Liver (tissue), 9 donors: ENCODE measurements around the gene DRAP1. TPM values are rescaled to one million over a fixed set of nuclear protein-coding genes. Genes with fewer than 3 reads are reported as not detected.

Source experiments
- DNase-seq: peaks from one replicate; pipeline ENCODE4 v3.0.0-alpha.2; 2017; ENCODE audit warnings: low spot score
- H3K27ac ChIP-seq, 2 donors: one replicate each; pipeline ENCODE4 v1.7.0; 2013; ENCODE audit warnings: inconsistent platforms in 2 of 2, low read length in 2 of 2, control low read depth in 1 of 2, low read depth in 1 of 2, mild to moderate bottlenecking in 1 of 2
- H3K27me3 ChIP-seq, 4 donors: one replicate each; pipeline versions ENCODE4 v1.6.1 to v1.7.0; 2013; ENCODE audit warnings: low read length in 3 of 4, inconsistent platforms in 1 of 4, mild to moderate bottlenecking in 1 of 4, moderate library complexity in 1 of 4; ENCODE audit not compliant: control insufficient read depth in 4 of 4, insufficient read depth in 4 of 4
- H3K36me3 ChIP-seq, 4 donors: one replicate each; pipeline versions ENCODE4 v1.6.1 to v1.7.0; 2013; ENCODE audit warnings: low read length in 3 of 4, mild to moderate bottlenecking in 3 of 4, low read depth in 1 of 4, moderate library complexity in 1 of 4; ENCODE audit not compliant: control insufficient read depth in 4 of 4, insufficient read depth in 3 of 4
- H3K4me1 ChIP-seq, 4 donors: one replicate each; pipeline versions ENCODE4 v1.6.1 to v1.7.0; 2013; ENCODE audit warnings: low read length in 3 of 4, mild to moderate bottlenecking in 3 of 4, moderate library complexity in 1 of 4; ENCODE audit not compliant: control insufficient read depth in 4 of 4, insufficient read depth in 4 of 4
- H3K4me3 ChIP-seq, 3 donors: one replicate each; pipeline versions ENCODE4 v1.6.1 to v1.7.0; 2013; ENCODE audit warnings: low read length in 3 of 3, control low read depth in 1 of 3, low read depth in 1 of 3, mild to moderate bottlenecking in 1 of 3
- H3K9ac ChIP-seq, 2 donors: one replicate each; pipeline ENCODE4 v1.7.0; 2013; ENCODE audit warnings: low read length in 2 of 2, mild to moderate bottlenecking in 2 of 2, moderate library complexity in 2 of 2, control low read depth in 1 of 2, low read depth in 1 of 2
- H3K9me3 ChIP-seq, 4 donors: one replicate each; pipeline versions ENCODE4 v1.6.1 to v1.7.0; 2013; ENCODE audit warnings: low read length in 3 of 4; ENCODE audit not compliant: control insufficient read depth in 4 of 4
- EGR1 ChIP-seq, 2 donors: IDR thresholded peaks; 2 replicates each; pipeline ENCODE4 v1.6.1; 2016 to 2018; ENCODE audit warnings: antibody characterized with exemption in 2 of 2, low read depth in 2 of 2
- FOXA1 ChIP-seq: IDR thresholded peaks from 2 replicates; pipeline ENCODE4 v1.6.1; 2016; ENCODE audit warnings: antibody characterized with exemption
- FOXA2 ChIP-seq: IDR thresholded peaks from 2 replicates; pipeline ENCODE4 v1.6.1; 2016; ENCODE audit warnings: antibody characterized with exemption
- GABPA ChIP-seq, 2 donors: IDR thresholded peaks in 1 of 2; conservative IDR thresholded peaks in 1 of 2; 2 replicates each; pipeline ENCODE4 v1.6.1; 2016; ENCODE audit warnings: antibody characterized with exemption in 2 of 2, mild to moderate bottlenecking in 1 of 2, moderate library complexity in 1 of 2
- HNF4A ChIP-seq, 2 donors: conservative IDR thresholded peaks; 2 replicates each; pipeline ENCODE4 v1.6.1; 2016; ENCODE audit warnings: antibody characterized with exemption in 2 of 2, mild to moderate bottlenecking in 2 of 2
- HNF4G ChIP-seq: IDR thresholded peaks from 2 replicates; pipeline ENCODE4 v1.6.1; 2016; ENCODE audit warnings: antibody characterized with exemption
- JUND ChIP-seq, 2 donors: IDR thresholded peaks; 2 replicates each; pipeline ENCODE4 v1.6.1; 2016; ENCODE audit warnings: antibody characterized with exemption in 2 of 2
- NR2F2 ChIP-seq: IDR thresholded peaks from 2 replicates; pipeline ENCODE4 v1.6.1; 2016; ENCODE audit warnings: antibody characterized with exemption
- RXRA ChIP-seq, 2 donors: IDR thresholded peaks; 2 replicates each; pipeline ENCODE4 v1.6.1; 2017 to 2018; ENCODE audit warnings: antibody characterized with exemption in 2 of 2, mild to moderate bottlenecking in 1 of 2
- SP1 ChIP-seq: IDR thresholded peaks from 2 replicates; pipeline ENCODE4 v1.6.1; 2018; ENCODE audit warnings: antibody characterized with exemption, mild to moderate bottlenecking
- TAF1 ChIP-seq: conservative IDR thresholded peaks from 2 replicates; pipeline ENCODE4 v1.6.1; 2016; ENCODE audit warnings: antibody characterized with exemption, mild to moderate bottlenecking
- YY1 ChIP-seq: IDR thresholded peaks from 2 replicates; pipeline ENCODE4 v1.6.1; 2016; ENCODE audit warnings: antibody characterized with exemption, mild to moderate bottlenecking
- WGBS: extraction: QIAGEN DNeasy Blood & Tissue Kit; methylation state at CpG from one replicate; pipeline ENCODE4 v1.1.7; 2013; 5-methylcytosine and 5-hydroxymethylcytosine counted together
- polyA plus RNA-seq, 2 donors: library from polyadenylated mRNA; stranded (reverse) in 1 of 2; unstranded in 1 of 2; fragments of 200-250 nt in 1 of 2; fragments of >200 nt in 1 of 2; fragmentation: Nextera tagmentation in 1 of 2; extraction: Ambion mirVana in 1 of 2; gene quantifications; one replicate each; pipeline versions ENCODE4 v1.2.1 to v1.2.3, GENCODE V29; 2013 to 2015
- total RNA-seq, 2 donors: library from RNA; depleted of rRNA; stranded (reverse); fragments of >200 nt; gene quantifications; one replicate each; pipeline ENCODE4 v1.2.3, GENCODE V29; 2014
- TF ChIP-seq, protein P1 (sequence below): fragments of 150-350 bp; IDR thresholded peaks from 2 replicates; pipeline ENCODE4 v1.5.1; 2017; ENCODE audit warnings: improper control_type of control experiment, low read depth, low read length; ENCODE audit not compliant: missing input control
- TF ChIP-seq, protein P2 (sequence below): IDR thresholded peaks from 2 replicates; pipeline ENCODE4 v1.6.1; 2016; ENCODE audit warnings: antibody characterized with exemption
- TF ChIP-seq, protein P3 (sequence below): IDR thresholded peaks from 2 replicates; pipeline ENCODE4 v1.6.1; 2016; ENCODE audit warnings: antibody characterized with exemption
- TF ChIP-seq, protein P4 (sequence below): IDR thresholded peaks from 2 replicates; pipeline ENCODE4 v1.6.1; 2016; ENCODE audit warnings: antibody characterized with exemption
- donor health status: healthy.
- donor health status: healthy.
- donor health status: healthy.
- donor health status: healthy.
- donor health status: healthy.

Gene DRAP1
- total and polyA plus RNA-seq, 4 donors: 18.1 to 57.3 (median 42.3) TPM

DNA sequence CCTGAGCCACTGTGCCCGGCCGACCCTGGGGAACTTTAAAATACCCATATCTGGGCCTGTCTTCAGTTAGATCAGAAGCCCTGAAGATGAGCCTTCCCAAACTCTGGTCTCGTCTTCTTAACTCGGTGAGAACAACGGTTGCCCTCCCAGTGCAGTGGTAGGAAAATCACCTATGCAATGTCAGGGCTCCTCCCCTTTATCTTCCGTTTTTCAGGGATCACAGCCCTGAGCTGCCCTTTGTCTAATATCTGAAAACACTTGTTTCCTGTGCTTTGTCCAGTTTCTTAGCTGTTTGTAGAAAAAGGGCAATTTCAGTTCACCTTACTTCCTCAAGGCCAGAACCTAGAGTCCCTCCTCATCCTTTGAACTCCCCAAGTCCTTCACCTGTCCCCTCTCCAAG is 9.4 kb downstream of the DRAP1 start:
- H3K36me3 ChIP-seq: no peaks in the 10 kb centered on the region
- peaks cover 0 to 3% (median 1%) of the 10 kb centered on the region in 4 donors for H3K4me1 ChIP-seq
- TF ChIP-seq JUND (IDR thresholded peaks at IDR 0.05) (no peak), FOXA1 (no peak), RXRA (IDR thresholded peaks at IDR 0.05) (no peak), SP1 (no peak), HNF4A (conservative IDR thresholded peaks at IDR 0.05) (no peak)
- no peak for DNase-seq
- no peaks in the 10 kb centered on the region for H3K9me3 ChIP-seq
- no peak overlapping the region for H3K9ac ChIP-seq
- H3K4me3 ChIP-seq: no peak overlapping the region
- WGBS: 78% methylated on average over 6 of the region's 6 CpGs
- H3K27ac ChIP-seq: no peak overlapping the region
- no peaks in the 10 kb centered on the region for H3K27me3 ChIP-seq

DNA sequence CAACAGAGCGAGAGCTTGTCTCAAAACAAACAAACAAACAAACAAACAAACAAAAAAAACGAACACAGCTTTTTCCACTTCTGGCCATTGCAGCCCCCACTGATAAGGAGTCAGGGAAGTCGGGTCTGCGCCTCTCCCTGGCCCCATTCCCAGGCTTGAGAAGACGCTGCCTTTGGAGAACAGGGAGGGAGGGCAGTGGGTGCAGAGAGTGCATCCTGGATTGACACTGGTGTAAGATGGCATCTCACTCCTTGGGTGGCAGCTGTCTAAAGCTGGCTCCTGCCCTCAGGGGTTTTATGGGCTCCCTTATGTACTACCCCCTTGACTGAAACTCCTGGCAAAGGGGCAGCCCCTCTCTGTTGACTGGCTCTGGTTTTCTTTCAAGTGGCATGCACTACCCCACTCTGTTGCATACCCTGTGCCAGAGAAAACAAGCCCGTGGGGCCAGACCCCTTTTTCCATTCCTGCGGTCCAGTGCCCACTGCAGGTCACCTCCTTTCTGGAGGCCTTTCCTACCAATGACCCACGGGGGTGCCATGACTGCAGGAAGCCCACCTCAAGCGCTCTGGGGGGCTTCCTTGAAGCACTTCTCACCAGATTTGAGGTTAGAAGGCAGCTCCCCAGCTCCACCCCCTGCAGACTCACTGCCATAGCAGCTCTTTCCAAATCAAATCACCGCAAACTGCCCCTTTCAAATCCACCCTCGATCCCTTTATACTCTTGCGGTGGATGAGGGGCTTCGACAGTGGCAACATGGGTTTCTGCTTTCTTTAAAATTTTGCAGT is 12.7 kb downstream of the DRAP1 start:
- no peak overlapping the region for H3K27ac ChIP-seq
- DNase-seq: no peak
- H3K9me3 ChIP-seq: no peaks in the 10 kb centered on the region
- H3K36me3 ChIP-seq: no peaks in the 10 kb centered on the region
- TF ChIP-seq, protein P1, sequence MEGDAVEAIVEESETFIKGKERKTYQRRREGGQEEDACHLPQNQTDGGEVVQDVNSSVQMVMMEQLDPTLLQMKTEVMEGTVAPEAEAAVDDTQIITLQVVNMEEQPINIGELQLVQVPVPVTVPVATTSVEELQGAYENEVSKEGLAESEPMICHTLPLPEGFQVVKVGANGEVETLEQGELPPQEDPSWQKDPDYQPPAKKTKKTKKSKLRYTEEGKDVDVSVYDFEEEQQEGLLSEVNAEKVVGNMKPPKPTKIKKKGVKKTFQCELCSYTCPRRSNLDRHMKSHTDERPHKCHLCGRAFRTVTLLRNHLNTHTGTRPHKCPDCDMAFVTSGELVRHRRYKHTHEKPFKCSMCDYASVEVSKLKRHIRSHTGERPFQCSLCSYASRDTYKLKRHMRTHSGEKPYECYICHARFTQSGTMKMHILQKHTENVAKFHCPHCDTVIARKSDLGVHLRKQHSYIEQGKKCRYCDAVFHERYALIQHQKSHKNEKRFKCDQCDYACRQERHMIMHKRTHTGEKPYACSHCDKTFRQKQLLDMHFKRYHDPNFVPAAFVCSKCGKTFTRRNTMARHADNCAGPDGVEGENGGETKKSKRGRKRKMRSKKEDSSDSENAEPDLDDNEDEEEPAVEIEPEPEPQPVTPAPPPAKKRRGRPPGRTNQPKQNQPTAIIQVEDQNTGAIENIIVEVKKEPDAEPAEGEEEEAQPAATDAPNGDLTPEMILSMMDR: no peak
- TF ChIP-seq TAF1 (no peak), EGR1 (IDR thresholded peaks at IDR 0.05; ENCODE audit: low read depth in 2 of 2) (no peak)
- WGBS: 63% methylated on average over 13 of the region's 13 CpGs
- peaks cover 0 to 3% (median 1%) of the 10 kb centered on the region in 4 donors for H3K4me1 ChIP-seq
- no peak overlapping the region for H3K9ac ChIP-seq
- no peak overlapping the region for H3K4me3 ChIP-seq
- no peaks in the 10 kb centered on the region for H3K27me3 ChIP-seq

DNA sequence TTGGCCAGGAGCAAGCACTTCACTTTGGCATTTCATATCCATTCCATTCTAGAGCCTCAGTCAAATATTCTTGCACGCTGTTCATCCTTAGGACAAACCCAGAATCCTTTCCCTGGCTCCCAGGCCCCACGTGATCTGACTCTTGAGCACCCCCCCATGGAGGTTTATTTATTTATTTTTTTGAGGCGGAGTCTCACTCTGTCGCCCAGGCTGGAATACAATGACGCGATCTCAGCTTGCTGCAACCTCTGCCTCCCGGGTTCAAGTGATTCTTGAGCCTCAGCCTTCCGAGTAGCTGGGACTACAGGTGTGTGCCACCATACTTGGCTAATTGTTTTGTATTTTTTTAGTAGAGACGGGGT is 13.3 kb downstream of the DRAP1 start:
- no peak overlapping the region for H3K9ac ChIP-seq
- no peak for TF ChIP-seq TAF1
- TF ChIP-seq YY1: no peak
- no peak for TF ChIP-seq HNF4G
- no peak for TF ChIP-seq NR2F2
- no peak for TF ChIP-seq JUND (IDR thresholded peaks at IDR 0.05)
- TF ChIP-seq, protein P1: no peak
- TF ChIP-seq, protein P2, sequence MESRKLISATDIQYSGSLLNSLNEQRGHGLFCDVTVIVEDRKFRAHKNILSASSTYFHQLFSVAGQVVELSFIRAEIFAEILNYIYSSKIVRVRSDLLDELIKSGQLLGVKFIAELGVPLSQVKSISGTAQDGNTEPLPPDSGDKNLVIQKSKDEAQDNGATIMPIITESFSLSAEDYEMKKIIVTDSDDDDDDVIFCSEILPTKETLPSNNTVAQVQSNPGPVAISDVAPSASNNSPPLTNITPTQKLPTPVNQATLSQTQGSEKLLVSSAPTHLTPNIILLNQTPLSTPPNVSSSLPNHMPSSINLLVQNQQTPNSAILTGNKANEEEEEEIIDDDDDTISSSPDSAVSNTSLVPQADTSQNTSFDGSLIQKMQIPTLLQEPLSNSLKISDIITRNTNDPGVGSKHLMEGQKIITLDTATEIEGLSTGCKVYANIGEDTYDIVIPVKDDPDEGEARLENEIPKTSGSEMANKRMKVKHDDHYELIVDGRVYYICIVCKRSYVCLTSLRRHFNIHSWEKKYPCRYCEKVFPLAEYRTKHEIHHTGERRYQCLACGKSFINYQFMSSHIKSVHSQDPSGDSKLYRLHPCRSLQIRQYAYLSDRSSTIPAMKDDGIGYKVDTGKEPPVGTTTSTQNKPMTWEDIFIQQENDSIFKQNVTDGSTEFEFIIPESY: no peak
- TF ChIP-seq, protein P3, sequence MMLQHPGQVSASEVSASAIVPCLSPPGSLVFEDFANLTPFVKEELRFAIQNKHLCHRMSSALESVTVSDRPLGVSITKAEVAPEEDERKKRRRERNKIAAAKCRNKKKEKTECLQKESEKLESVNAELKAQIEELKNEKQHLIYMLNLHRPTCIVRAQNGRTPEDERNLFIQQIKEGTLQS: no peak
- TF ChIP-seq, protein P4, sequence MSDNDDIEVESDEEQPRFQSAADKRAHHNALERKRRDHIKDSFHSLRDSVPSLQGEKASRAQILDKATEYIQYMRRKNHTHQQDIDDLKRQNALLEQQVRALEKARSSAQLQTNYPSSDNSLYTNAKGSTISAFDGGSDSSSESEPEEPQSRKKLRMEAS: no peak
- no peak for TF ChIP-seq FOXA1
- TF ChIP-seq SP1: no peak
- TF ChIP-seq GABPA (IDR thresholded peaks at IDR 0.05 in 1 of 2, conservative IDR thresholded peaks at IDR 0.05 in 1 of 2): no peak
- no peak for TF ChIP-seq RXRA (IDR thresholded peaks at IDR 0.05)
- no peak for TF ChIP-seq HNF4A (conservative IDR thresholded peaks at IDR 0.05)
- TF ChIP-seq FOXA2: no peak
- H3K9me3 ChIP-seq: no peaks in the 10 kb centered on the region
- no peaks in the 10 kb centered on the region for H3K36me3 ChIP-seq
- H3K27me3 ChIP-seq: no peaks in the 10 kb centered on the region
- no peak overlapping the region for H3K27ac ChIP-seq
- WGBS: 45% methylated on average over 9 of the region's 9 CpGs
- no peak for DNase-seq
- peaks cover 0 to 3% (median 1%) of the 10 kb centered on the region in 4 donors for H3K4me1 ChIP-seq
- no peak overlapping the region for H3K4me3 ChIP-seq
